ENCODE results near the gene MGAT3.

The MGAT3 gene

GRCh38 chr22:39518144-39518786 is 61.5 kb downstream of the MGAT3 start (continued):
- TF ChIP-seq TSHZ1 (tag by site-specific recombination; IDR thresholded peaks at IDR 0.05; ENCODE audit: borderline replicate concordance) (no peak), MEIS1 (CRISPR knock-in tag; IDR thresholded peaks at IDR 0.05; ENCODE audit: borderline replicate concordance) (no peak), ZNF785 (tag by site-specific recombination; IDR thresholded peaks at IDR 0.05) (no peak), ZFHX2 (tag by site-specific recombination; conservative IDR thresholded peaks at IDR 0.05) (peak; percentile 72), ZNF121 (tag by site-specific recombination; IDR thresholded peaks at IDR 0.05) (peak; percentile 99), ZSCAN30 (tag by site-specific recombination; IDR thresholded peaks at IDR 0.05) (0 out of 2 replicates have a peak, but pooled peaks have one; percentile 31), ZNF514 (tag by site-specific recombination; IDR thresholded peaks at IDR 0.05) (no peak), ZNF2 (tag by site-specific recombination; IDR thresholded peaks at IDR 0.05) (no peak), SP3 (tag by site-specific recombination; IDR thresholded peaks at IDR 0.05) (peak; percentile 12; the same call in 1 of the 2 replicates), EGR2 (tag by site-specific recombination; IDR thresholded peaks at IDR 0.05; ENCODE audit: low read depth) (peak; percentile 33; the same call in 1 of the 2 replicates), ZNF138 (tag by site-specific recombination; IDR thresholded peaks at IDR 0.05; ENCODE audit: borderline replicate concordance) (no peak), ZBTB17 (tag by site-specific recombination; IDR thresholded peaks at IDR 0.05) (peak; percentile 89), KLF1 (tag by site-specific recombination; IDR thresholded peaks at IDR 0.05) (no peak), ZBTB20 (tag by site-specific recombination; IDR thresholded peaks at IDR 0.05) (peak; percentile 35; the same call in 1 of the 2 replicates), ZNF157 (tag by site-specific recombination; IDR thresholded peaks at IDR 0.05) (no peak), ZSCAN5A (tag by site-specific recombination; IDR thresholded peaks at IDR 0.05) (no peak), ZNF426 (tag by site-specific recombination; IDR thresholded peaks at IDR 0.05) (no peak), ZNF221 (tag by site-specific recombination; IDR thresholded peaks at IDR 0.05; ENCODE audit: borderline replicate concordance) (no peak), ZNF768 (tag by site-specific recombination; IDR thresholded peaks at IDR 0.05) (no peak), ZBTB44 (tag by site-specific recombination; IDR thresholded peaks at IDR 0.05) (peak; percentile 67)
